SKM-1 (cell line): ENCODE measurements around the gene HSD11B1L.
"Not testable (repeated sequence)": the region's sequence is repeated elsewhere in the genome, so short reads cannot be mapped to it uniquely, and the experiment has no call there.

Experiments
- DNase-seq: peaks from one replicate; lab custom pipeline; 2025; ENCODE audit not compliant: unreplicated experiment; lab: John Stamatoyannopoulos, UW

The HSD11B1L gene

GRCh38 chr19:5719961-5720790 lies 39.3 kb downstream of the HSD11B1L start, which contains the start of the genes CATSPERD and LONP1:
TSS of gene CATSPERD (plus strand) at chr19:5720637. CDS start at chr19:5720738, 101 bp downstream.
TSS of gene LONP1 (minus strand) at chr19:5720146. CDS start at chr19:5720132, 14 bp downstream.
- DNase-seq = peak; percentile 91

GRCh38 chr19:5727453-5728050 lies 46.7 kb downstream of the HSD11B1L start:
- no peak for DNase-seq

GRCh38 chr19:5733172-5733571 lies 52.3 kb downstream of the HSD11B1L start:
- DNase-seq = not testable (repeated sequence)
